Stimulated activated CD4-positive, alpha-beta T cell treated with anti-CD3 and anti-CD28 coated beads, Interleukin-12 subunit alpha, Interleukin-12 subunit beta, amount 100 ng/mL, for 4 hours (primary cell): ENCODE measurements around the gene ANKDD1B.
"Not testable (repeated sequence)": the region's sequence is repeated elsewhere in the genome, so short reads cannot be mapped to it uniquely, and the experiment has no call there.

Experiments used
- DNase-seq: peaks from one replicate; pipeline ENCODE4 v3.0.0-alpha.2; 2020

ANKDD1B gene

GRCh38 chr5:75611311-75612225, at the start of gene ANKDD1B:
TSS of gene ANKDD1B (plus strand) at chr5:75611453. CDS start at chr5:75611635, 182 bp downstream.
- peak; percentile 2 for DNase-seq

DNA sequence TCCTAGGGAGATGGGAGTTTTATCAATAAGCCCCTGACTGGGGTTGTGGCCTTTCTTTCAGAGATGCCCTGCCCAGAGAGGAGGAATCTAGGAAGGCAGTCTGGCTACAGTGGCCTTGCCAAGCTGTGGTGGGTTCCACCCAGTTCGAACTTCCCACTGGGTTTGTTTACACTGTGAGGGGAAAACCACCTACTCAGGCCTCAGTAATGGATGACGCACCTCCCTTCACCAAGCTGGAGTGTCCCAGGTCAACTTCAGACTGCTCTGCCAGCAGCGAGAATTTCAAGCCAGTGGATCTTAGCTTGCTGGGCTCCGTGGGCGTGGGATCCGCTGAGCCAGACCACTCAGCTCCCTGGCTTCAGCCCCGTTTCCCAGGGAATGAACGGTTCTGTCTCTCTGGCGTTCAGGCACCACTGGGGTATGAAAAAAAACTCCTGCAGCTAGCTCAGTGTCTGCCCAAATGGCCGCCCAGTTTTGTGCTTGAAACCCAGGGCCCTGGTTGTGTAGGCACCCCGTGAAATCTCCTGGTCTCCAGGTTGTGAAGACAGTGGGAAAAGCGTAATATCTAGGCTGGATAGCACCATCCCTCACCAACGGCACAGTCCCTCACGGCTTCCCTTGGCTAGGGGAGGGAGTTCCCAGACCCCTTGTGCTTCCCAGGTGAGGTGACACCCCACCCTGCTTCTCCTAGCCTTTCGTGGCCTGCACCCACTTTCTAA, 45.1 kb upstream of the ANKDD1B start:
- DNase-seq = peak; percentile 10

DNA sequence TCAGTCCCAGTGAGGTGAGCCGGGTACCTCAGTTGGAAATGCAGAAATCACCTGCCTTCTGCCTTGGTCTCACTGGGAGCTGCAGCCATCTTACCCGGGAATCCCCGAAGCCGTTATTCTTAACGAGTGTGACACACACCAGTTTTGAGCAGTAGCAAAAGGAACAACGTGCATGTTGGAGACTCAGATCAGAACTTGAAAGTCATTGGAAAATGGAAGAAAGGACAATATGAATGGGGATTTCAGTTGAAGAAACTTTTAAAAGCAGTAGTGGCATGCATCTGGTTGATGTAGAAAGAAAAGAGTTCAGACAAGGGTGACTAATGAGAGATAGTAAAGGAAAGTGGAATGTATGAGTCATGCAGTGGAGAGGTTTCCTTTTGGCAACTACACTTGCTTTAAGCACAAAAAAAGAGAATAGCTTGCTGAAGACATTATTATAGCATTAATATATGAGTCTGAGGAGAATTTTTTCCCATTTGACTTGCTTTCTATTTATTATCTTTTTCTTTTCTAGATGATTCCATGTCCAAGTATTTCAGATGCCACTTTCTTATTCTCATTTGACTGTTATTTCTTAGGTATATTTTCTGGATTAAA, 44.4 kb upstream of the ANKDD1B start:
- peak; percentile 37 for DNase-seq

DNA sequence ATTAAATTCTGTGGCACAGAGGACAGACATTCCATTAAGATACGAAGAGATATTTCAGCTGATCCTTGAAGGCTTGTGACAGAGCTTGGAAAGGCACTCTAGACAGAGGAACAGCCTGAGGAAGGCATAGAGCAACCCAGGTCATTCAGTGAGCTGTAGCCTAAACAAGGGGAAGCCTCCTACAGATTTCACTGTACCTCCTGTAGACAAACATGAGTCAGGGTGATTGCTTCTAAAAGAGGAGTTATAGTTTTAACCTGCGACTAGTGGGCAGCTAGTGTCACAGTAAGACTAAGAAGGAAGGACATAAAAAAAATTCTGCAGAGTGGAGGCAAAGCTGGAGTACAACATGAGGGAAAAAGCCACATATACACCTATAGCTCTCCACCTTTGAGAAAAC, 43.5 kb upstream of the ANKDD1B start:
- DNase-seq = no peak

- no peak for DNase-seq
Measured at GRCh38 chr5:75568202-75568601, 43.1 kb upstream of the ANKDD1B start.

DNA sequence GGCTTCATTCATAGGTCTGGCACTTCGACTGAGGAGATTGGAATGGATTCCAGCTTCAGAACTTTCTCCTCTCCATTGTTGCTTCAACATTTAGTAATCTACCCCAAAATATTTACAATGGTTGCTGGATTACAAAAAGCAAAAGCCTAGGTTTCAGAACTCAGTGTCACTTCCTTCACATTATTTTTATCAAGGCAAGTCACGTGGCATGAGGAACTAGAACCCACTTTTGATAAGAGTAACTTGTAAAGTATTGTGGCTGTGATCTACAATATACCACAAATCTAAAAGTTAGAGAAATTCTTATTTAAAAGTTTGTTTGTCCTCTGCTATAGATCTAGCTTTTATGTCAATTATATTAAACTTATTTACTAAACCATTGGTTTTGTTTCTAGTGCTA, 39.7 kb upstream of the ANKDD1B start:
- DNase-seq = no peak

GRCh38 chr5:75574791-75575190, 36.5 kb upstream of the ANKDD1B start:
- no peak for DNase-seq

GRCh38 chr5:75578280-75578679, 33.0 kb upstream of the ANKDD1B start:
- DNase-seq = not testable (repeated sequence)

DNA sequence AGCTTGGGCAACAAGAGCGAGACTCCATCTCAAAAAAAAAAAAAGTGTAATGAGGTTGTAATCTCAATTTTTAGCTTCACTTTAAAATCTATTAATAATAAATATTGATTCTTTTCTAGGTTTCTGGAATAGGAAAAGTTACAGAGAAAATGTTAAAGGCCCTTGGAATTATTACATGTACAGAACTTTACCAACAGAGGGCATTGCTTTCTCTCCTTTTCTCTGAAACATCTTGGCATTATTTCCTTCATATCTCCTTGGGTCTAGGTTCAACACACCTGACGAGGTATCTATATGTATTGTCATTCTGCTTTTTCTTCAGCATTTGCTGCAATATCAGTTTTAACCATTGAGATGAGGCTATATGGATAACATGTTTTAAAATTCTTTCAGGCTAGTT, 26.6 kb upstream of the ANKDD1B start:
- no peak for DNase-seq

DNA sequence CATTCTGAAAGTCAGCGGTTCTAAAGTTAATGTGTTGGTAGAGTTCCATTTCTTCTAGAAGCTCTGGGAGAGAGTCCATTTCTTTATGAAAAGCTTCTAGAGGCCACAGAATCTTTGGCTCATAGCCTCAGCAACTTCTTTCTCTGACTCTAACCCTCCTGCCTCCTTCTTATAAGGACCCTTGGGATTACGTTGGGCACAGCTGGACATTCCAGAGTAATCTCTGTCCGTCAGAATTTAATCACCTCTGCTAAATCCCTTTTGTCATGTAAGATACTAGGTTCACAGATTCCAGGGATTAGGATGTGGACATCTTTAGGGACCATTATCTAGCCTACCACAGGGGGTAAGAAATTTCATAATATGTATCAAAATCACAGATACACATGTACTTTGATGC, 22.6 kb upstream of the ANKDD1B start:
- no peak for DNase-seq

DNA sequence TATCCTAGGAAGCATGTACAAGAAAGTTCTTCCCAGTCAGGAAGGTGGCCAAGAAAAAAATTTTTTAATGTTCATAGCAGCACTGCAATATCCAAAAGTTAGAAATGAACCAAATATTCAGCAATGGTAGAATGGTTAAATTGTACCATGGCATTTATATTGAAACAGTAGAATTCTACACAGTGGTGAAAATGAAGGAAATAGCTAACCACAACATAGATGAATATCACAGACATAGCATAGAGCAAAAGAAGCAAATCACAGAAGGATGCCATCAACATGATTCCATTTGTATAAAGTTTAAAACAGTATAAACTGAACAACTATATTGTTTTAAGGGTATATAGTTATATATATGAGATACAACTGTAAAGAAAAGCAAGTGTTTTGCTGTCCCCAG, 10.7 kb upstream of the ANKDD1B start:
- DNase-seq = no peak

- no peak for DNase-seq
Measured at GRCh38 chr5:75601567-75601966, 9.7 kb upstream of the ANKDD1B start.

DNA sequence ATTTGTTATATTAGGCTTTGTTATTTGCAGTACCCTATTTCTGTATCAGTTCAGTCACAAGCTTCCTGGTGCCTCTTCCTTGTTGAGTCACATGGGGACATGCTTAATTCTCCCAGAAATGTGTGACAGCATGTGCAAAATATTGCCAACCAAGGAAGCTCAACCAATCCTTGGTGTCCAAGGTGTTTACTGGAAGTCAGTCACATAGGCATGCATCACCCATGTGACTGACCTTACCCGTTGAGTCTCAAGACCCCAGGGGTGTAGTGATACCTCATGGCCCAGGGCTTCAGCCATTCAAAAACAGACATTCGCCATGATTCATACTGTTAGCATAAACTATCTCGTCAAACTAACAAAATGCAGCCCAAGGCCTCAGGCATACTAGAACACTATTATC, 9.3 kb upstream of the ANKDD1B start:
- no peak for DNase-seq

DNA sequence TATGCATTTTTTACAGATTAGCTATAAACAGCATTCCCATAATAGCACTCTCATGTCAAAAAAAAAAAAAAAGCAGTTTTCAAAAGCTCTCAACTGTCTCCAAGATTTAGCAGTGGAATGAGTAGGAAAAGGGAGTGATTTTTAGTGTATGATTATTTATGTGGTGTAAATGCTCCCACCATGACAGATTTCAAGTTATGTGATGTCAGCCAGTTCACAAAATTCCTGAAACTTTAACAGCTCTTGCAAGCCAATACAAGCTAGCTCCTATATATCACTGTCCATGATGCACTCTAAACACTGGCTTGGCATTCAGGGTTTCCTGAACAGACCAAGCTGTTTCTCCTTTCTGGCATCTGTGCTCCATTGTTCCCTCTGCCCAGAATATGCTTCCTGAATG, 7.9 kb upstream of the ANKDD1B start:
- DNase-seq = no peak

DNA sequence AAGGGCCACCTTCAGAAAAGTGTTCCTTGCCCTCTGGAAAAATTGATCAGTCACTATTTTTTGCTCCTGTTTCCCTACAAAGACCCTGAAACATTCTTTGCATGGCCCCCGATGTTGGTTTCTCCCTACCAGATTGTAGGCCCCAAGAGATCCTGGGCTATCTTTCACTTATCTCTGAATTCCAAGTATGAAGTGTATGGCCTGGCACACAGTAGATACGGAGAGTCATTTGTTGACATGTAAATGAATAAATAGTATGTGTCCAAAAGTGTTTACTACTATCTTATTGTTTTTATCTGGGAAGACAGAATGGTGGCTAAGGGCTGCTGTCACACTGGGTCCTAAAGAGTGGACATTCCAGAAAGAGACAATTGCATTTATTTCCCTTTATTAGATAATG, 7.4 kb upstream of the ANKDD1B start:
- no peak for DNase-seq

- DNase-seq = not testable (repeated sequence)
Measured at GRCh38 chr5:75607341-75607740, 3.9 kb upstream of the ANKDD1B start.

DNA sequence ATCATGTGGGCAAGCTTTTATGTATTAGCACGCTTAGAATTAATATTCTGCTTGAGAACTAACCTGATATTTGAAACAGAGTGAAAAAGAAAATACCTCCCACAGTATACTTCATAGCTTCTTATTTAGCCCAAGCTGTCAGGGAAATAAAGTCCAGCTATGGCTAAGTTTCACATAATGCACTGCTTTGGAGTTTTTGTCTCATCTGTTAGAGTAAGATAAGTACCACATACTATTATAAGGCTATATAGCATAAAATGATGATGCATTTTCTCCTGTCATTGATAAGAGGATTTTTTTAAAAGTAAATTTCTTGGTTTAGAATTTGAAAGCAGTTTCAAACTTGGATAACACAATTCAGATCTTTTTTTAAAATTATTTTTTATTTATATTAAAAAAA, 2.4 kb upstream of the ANKDD1B start:
- DNase-seq = no peak

GRCh38 chr5:75610201-75610600, 1.1 kb upstream of the ANKDD1B start:
- no peak for DNase-seq

GRCh38 chr5:75610859-75611310, 368 bp upstream of the ANKDD1B start:
- not testable (repeated sequence) for DNase-seq

GRCh38 chr5:75612226-75612569, 945 bp downstream of the ANKDD1B start:
- DNase-seq = no peak

DNA sequence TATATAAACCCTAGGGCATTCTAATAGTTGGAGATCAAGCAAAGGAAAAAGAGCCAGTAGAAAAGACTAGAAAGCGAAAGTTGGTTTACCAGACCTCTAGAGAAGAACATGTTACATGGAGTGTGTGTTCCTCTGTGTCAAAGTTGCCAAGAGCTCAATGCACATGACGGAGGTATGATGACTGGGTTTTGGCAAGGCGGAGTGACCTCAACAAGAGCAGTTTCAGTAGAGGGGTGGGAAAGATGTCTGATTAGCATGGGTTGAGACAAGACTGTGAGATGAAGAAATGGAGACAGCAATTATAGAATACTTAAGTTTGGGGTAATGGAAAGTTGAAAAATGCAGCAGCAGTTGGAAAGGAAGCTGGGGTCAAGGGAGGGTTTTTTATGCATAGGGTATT, 1.6 kb downstream of the ANKDD1B start:
- no peak for DNase-seq

DNA sequence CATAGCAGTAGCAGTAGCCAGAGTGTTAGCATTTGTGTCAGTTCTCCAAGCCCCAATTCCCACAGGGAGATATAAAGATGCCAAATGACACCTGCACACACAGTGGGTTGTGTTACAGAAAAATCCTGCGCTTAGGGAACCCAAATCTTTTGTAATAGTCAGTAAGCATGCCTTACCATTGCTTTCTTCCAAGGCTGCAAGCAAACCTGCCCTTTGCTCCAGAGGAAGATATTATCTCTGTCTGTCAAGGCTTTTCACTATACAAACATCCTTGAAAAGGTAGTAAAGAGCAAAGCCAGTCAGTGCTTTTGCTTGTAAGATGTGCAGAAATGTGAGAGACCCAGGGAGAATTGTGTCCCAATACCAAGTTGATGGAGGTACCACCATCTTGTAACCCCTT, 2.9 kb downstream of the ANKDD1B start:
- DNase-seq = no peak

DNA sequence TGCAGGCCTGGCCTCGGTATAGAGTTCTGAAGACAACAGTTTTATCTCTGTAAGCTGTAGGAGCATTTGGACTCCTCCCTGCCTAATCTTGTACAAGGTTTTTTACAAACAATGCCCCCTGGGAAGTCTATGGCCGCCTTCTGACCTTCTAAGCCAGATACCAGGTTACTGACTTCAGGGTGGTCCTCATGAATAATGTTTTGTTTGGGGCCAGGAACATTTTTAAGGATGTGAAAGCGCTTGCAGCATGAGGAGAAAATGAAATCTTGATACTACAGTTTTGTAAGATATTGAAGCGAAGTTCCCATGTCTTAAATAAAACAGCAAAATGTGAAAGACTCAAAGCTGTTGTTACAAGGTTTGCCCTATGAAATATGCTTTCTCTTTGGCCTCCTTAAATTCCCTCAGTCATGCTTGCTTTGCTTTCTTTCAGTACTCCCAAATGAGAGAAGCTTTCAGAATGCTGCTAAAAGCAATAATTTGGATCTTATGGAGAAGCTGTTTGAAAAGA, 5.2 kb downstream of the ANKDD1B start:
- DNase-seq = no peak
